ENCODE measurements around the gene LHFPL2.

LHFPL2 gene

GRCh38 chr5:78597068-78597973 lies 51.3 kb downstream of the LHFPL2 start:
- no peak for DNase-seq (ENCODE audit: low read depth in 3 of 3)

GRCh38 chr5:78595458-78595921 lies 53.1 kb downstream of the LHFPL2 start:
- DNase-seq (ENCODE audit: low read depth in 3 of 3) = no peak

- DNase-seq (ENCODE audit: low read depth in 3 of 3) = no peak
Measured at GRCh38 chr5:78594610-78595457, 53.7 kb downstream of the LHFPL2 start.

GRCh38 chr5:78594021-78594420 lies 54.6 kb downstream of the LHFPL2 start:
- no peak for DNase-seq (ENCODE audit: low read depth in 3 of 3)

- no peak for DNase-seq (ENCODE audit: low read depth in 3 of 3)
Measured at GRCh38 chr5:78593465-78593864, 55.1 kb downstream of the LHFPL2 start.

GRCh38 chr5:78592735-78593386 lies 55.7 kb downstream of the LHFPL2 start:
- no peak for DNase-seq (ENCODE audit: low read depth in 3 of 3)

- no peak for DNase-seq (ENCODE audit: low read depth in 3 of 3)
Measured at GRCh38 chr5:78591972-78592700, 56.4 kb downstream of the LHFPL2 start.

GRCh38 chr5:78591138-78591612 lies 57.4 kb downstream of the LHFPL2 start:
- DNase-seq (ENCODE audit: low read depth in 3 of 3) = no peak

- DNase-seq (ENCODE audit: low read depth in 3 of 3) = no peak
Measured at GRCh38 chr5:78589923-78590322, 58.6 kb downstream of the LHFPL2 start.

- no peak for DNase-seq (ENCODE audit: low read depth in 3 of 3)
Measured at GRCh38 chr5:78588507-78588906, 60.1 kb downstream of the LHFPL2 start.

- no peak for DNase-seq (ENCODE audit: low read depth in 3 of 3)
Measured at GRCh38 chr5:78587775-78588291, 60.7 kb downstream of the LHFPL2 start.

GRCh38 chr5:78587081-78587774 lies 61.3 kb downstream of the LHFPL2 start:
- DNase-seq (ENCODE audit: low read depth in 3 of 3) = no peak

- no peak for DNase-seq (ENCODE audit: low read depth in 3 of 3)
Measured at GRCh38 chr5:78586251-78586650, 62.3 kb downstream of the LHFPL2 start.

- DNase-seq (ENCODE audit: low read depth in 3 of 3) = no peak
Measured at GRCh38 chr5:78578015-78578414, 70.6 kb downstream of the LHFPL2 start.

GRCh38 chr5:78577071-78577807 lies 71.3 kb downstream of the LHFPL2 start:
- no peak for DNase-seq (ENCODE audit: low read depth in 3 of 3)

GRCh38 chr5:78576376-78576775 lies 72.2 kb downstream of the LHFPL2 start:
- no peak for DNase-seq (ENCODE audit: low read depth in 3 of 3)

- DNase-seq (ENCODE audit: low read depth in 3 of 3) = no peak
Measured at GRCh38 chr5:78574731-78575161, 73.8 kb downstream of the LHFPL2 start.

- DNase-seq (ENCODE audit: low read depth in 3 of 3) = no peak
Measured at GRCh38 chr5:78574131-78574673, 74.4 kb downstream of the LHFPL2 start.

- no peak for DNase-seq (ENCODE audit: low read depth in 3 of 3)
Measured at GRCh38 chr5:78573318-78573717, 75.3 kb downstream of the LHFPL2 start.
